WERI-Rb-1 (cell line): Measurements from ENCODE around the gene ANKS1A.
A peak's percentile ranks its signal among the peaks of the same experiment; 100 is the strongest.

Experiments used
- DNase-seq: peaks from one replicate; pipeline ENCODE4 v3.0.0-alpha.2; 2020
- H3K27ac ChIP-seq: fragments of 250-450 bp; sonication (Bioruptor Pico); 2 replicates; pipeline ENCODE4 v1.5.1; 2020; ENCODE audit warnings: mild to moderate bottlenecking, moderate library complexity
- H3K27me3 ChIP-seq: fragments of 250-450 bp; sonication (Bioruptor Pico); 2 replicates; pipeline ENCODE4 v1.5.1; 2021; ENCODE audit warnings: mild to moderate bottlenecking, low read depth, moderate library complexity; ENCODE audit not compliant: insufficient read depth, severe bottlenecking
- H3K36me3 ChIP-seq: fragments of 250-450 bp; sonication (Bioruptor Pico); 2 replicates; pipeline ENCODE4 v1.5.1; 2020; ENCODE audit warnings: mild to moderate bottlenecking, moderate library complexity
- H3K4me3 ChIP-seq: 2 replicates; pipeline ENCODE4 v1.5.1; 2011; ENCODE audit warnings: low read depth, mild to moderate bottlenecking, control low read depth, low read length
- H3K9me3 ChIP-seq: fragments of 250-450 bp; sonication (Bioruptor Pico); 2 replicates; pipeline ENCODE4 v1.5.1; 2021; ENCODE audit warnings: mild to moderate bottlenecking, moderate library complexity; ENCODE audit not compliant: severe bottlenecking
- CTCF ChIP-seq: IDR thresholded peaks from 2 replicates; pipeline ENCODE4 v1.5.1; 2011; ENCODE audit warnings: low read depth, mild to moderate bottlenecking, control low read depth, inconsistent platforms, low read length

ANKS1A gene

GRCh38 chr6:35086282-35086632, 197.2 kb downstream of the ANKS1A start:
- H3K9me3 ChIP-seq = no peaks in the 10 kb centered on the region
- DNase-seq = peak; percentile 20
- peaks cover 80% of the 10 kb centered on the region for H3K36me3 ChIP-seq
- no peak for TF ChIP-seq CTCF
- H3K27me3 ChIP-seq = no peaks in the 10 kb centered on the region
- H3K4me3 ChIP-seq = no peak overlapping the region
- 0 out of 2 replicates have a peak overlapping the region, but pooled peaks have one; percentile 0 for H3K27ac ChIP-seq

- DNase-seq = no peak
- no peak for TF ChIP-seq CTCF
- peaks cover 75% of the 10 kb centered on the region for H3K36me3 ChIP-seq
Observed at GRCh38 chr6:35086636-35087360, 197.7 kb downstream of the ANKS1A start.

GRCh38 chr6:35087361-35088280, 198.6 kb downstream of the ANKS1A start:
- peaks cover 68% of the 10 kb centered on the region for H3K36me3 ChIP-seq
- no peaks in the 10 kb centered on the region for H3K9me3 ChIP-seq
- H3K27me3 ChIP-seq = no peaks in the 10 kb centered on the region
- H3K4me3 ChIP-seq = no peak overlapping the region
- no peak overlapping the region for H3K27ac ChIP-seq
- DNase-seq = peak; percentile 7
- no peak for TF ChIP-seq CTCF

More at GRCh38 chr6:35086636-35087360, 197.7 kb downstream of the ANKS1A start:
- Histone ChIP-seq H3K4me3 (no peak overlapping the region), H3K9me3 (no peaks in the 10 kb centered on the region), H3K27me3 (no peaks in the 10 kb centered on the region), H3K27ac (no peak overlapping the region)

GRCh38 chr6:35088281-35089215, 199.5 kb downstream of the ANKS1A start:
- Histone ChIP-seq H3K27ac (peak overlapping the region; percentile 44), H3K4me3 (no peak overlapping the region), H3K36me3 (peaks cover 59% of the 10 kb centered on the region), H3K27me3 (no peaks in the 10 kb centered on the region), H3K9me3 (no peaks in the 10 kb centered on the region)
- DNase-seq = peak; percentile 23
- no peak for TF ChIP-seq CTCF

- H3K36me3 ChIP-seq = peaks cover 52% of the 10 kb centered on the region
- peak; percentile 60 for DNase-seq
- no peak for TF ChIP-seq CTCF
- H3K27ac ChIP-seq = peak overlapping the region; percentile 44
- no peaks in the 10 kb centered on the region for H3K27me3 ChIP-seq
- no peaks in the 10 kb centered on the region for H3K9me3 ChIP-seq
- H3K4me3 ChIP-seq = no peak overlapping the region
Observed at GRCh38 chr6:35089216-35089934, 200.3 kb downstream of the ANKS1A start.
